ENCODE measurements around the gene NOLC1. TPM values are rescaled to one million over a fixed set of nuclear protein-coding genes. Genes with fewer than 3 reads are reported as not detected.

Gene NOLC1
- total and polyA plus RNA-seq, 2 experiments from 2014 or later: 52.3 to 56.2 TPM

DNA sequence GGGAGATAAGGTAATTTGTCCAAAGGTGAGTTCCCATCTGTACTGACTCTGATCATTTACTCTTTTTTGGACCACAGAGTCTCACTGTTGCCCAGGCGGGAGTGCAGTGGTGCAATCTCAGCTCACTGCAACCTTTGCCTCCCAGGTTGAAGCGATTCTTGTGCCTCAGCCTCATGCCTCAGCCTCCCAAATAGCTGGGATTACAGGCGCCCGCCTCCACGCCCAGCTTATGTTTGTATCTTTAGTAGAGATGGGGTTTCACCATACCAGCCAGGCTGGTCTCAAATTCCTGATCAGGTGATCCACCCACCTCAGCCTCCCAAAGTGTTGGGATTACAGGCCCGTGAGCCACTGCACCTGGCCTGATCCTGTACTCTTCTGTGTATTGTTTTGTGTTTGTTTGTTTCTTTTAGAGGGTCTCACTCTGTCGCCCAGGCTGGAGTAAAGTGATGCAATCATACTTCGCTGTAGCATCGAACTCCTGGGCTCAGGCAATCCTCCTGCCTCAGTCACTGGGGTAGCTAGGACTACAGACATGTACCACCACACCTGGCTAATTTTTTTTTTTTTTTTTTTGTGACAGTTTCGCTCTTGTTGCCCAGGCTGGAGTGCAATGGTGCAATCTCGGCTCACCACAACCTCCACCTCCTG lies 2.4 kb downstream of the NOLC1 start:
- H3K27me3 ChIP-seq: no peaks in the 10 kb centered on the region
- H3K4me1 ChIP-seq (ENCODE audit: low read depth): peaks cover 2% of the 10 kb centered on the region
- H3K4me3 ChIP-seq: no peak overlapping the region
- no peaks in the 10 kb centered on the region for H3K9me3 ChIP-seq (ENCODE audit: low read depth)
- H3K27ac ChIP-seq: no peak overlapping the region
- no peak for DNase-seq (ENCODE audit: low read depth in 1 of 2, low spot score in 1 of 2)
- TF ChIP-seq, protein P1, sequence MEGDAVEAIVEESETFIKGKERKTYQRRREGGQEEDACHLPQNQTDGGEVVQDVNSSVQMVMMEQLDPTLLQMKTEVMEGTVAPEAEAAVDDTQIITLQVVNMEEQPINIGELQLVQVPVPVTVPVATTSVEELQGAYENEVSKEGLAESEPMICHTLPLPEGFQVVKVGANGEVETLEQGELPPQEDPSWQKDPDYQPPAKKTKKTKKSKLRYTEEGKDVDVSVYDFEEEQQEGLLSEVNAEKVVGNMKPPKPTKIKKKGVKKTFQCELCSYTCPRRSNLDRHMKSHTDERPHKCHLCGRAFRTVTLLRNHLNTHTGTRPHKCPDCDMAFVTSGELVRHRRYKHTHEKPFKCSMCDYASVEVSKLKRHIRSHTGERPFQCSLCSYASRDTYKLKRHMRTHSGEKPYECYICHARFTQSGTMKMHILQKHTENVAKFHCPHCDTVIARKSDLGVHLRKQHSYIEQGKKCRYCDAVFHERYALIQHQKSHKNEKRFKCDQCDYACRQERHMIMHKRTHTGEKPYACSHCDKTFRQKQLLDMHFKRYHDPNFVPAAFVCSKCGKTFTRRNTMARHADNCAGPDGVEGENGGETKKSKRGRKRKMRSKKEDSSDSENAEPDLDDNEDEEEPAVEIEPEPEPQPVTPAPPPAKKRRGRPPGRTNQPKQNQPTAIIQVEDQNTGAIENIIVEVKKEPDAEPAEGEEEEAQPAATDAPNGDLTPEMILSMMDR (IDR thresholded peaks at IDR 0.05; ENCODE audit: low read depth, low read length): no peak
- peaks cover 38% of the 10 kb centered on the region for H3K36me3 ChIP-seq

DNA sequence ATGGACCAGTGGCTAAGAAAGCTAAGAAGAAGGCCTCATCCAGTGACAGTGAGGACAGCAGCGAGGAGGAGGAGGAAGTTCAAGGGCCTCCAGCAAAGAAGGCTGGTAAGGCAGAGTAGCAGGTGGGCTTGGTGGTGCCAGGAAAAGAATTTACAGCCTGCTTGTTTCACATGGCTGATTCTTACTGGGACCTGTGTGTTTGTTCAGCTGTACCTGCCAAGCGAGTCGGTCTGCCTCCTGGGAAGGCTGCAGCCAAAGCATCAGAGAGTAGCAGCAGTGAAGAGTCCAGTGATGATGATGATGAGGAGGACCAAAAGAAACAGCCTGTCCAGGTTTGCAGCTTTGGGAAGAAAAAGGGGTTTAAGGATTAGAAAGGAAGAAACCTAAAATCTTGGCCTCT lies 5.0 kb downstream of the NOLC1 start:
- peaks cover 2% of the 10 kb centered on the region for H3K4me1 ChIP-seq (ENCODE audit: low read depth)
- no peaks in the 10 kb centered on the region for H3K9me3 ChIP-seq (ENCODE audit: low read depth)
- no peak for DNase-seq (ENCODE audit: low read depth in 1 of 2, low spot score in 1 of 2)
- no peak overlapping the region for H3K27ac ChIP-seq
- TF ChIP-seq, protein P1 (IDR thresholded peaks at IDR 0.05; ENCODE audit: low read depth, low read length): no peak
- H3K4me3 ChIP-seq: no peak overlapping the region
- H3K27me3 ChIP-seq: no peaks in the 10 kb centered on the region
- peaks cover 56% of the 10 kb centered on the region for H3K36me3 ChIP-seq

DNA sequence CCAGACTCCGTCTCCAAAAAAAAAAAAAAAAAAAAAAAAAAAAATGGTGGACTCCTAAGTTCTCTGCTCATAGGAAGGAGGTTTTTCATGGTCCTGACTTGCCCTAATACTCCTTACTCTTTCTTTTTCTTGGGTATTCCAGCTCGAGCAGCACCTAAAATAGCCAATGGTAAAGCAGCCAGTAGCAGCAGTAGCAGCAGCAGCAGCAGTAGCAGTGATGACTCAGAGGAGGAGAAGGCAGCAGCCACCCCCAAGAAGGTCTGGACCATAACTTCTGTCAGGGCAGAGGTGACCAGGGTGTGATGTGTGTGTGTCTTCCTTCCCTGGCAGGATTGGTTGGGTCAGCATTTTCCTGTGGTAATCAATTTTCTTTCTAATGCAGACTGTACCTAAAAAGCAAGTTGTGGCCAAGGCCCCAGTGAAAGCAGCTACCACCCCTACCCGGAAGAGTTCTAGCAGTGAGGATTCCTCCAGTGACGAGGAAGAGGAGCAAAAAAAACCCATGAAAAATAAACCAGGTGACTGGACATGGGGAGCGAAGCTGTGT lies 6.9 kb downstream of the NOLC1 start:
- Histone ChIP-seq H3K4me3 (no peak overlapping the region), H3K4me1 (ENCODE audit: low read depth) (no peaks in the 10 kb centered on the region), H3K27ac (no peak overlapping the region), H3K27me3 (no peaks in the 10 kb centered on the region), H3K36me3 (peaks cover 69% of the 10 kb centered on the region), H3K9me3 (ENCODE audit: low read depth) (no peaks in the 10 kb centered on the region)
- TF ChIP-seq, protein P1 (IDR thresholded peaks at IDR 0.05; ENCODE audit: low read depth, low read length): no peak
- no peak for DNase-seq (ENCODE audit: low read depth in 1 of 2, low spot score in 1 of 2)

DNA sequence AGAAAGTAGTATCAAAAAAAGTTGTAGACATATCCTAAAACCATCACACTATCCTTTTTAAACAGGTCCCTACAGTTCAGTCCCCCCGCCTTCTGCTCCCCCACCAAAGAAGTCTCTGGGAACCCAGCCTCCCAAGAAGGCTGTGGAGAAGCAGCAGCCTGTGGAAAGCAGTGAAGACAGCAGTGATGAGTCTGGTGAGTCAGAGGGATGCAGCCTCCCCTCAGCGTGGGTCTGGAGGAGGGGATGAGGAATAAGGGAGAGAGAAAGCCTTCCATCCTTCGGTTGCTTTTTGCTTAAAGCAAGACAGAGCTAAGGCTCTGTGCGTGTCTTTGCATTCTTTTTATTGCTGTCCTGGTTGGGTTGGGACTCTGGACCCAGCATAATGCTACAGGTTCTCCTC lies 7.6 kb downstream of the NOLC1 start:
- TF ChIP-seq, protein P1 (IDR thresholded peaks at IDR 0.05; ENCODE audit: low read depth, low read length): no peak
- Histone ChIP-seq H3K27me3 (no peaks in the 10 kb centered on the region), H3K27ac (no peak overlapping the region), H3K4me3 (no peak overlapping the region), H3K9me3 (ENCODE audit: low read depth) (no peaks in the 10 kb centered on the region), H3K36me3 (peaks cover 69% of the 10 kb centered on the region), H3K4me1 (ENCODE audit: low read depth) (no peaks in the 10 kb centered on the region)
- no peak for DNase-seq (ENCODE audit: low read depth in 1 of 2, low spot score in 1 of 2)

- Histone ChIP-seq H3K4me1 (ENCODE audit: low read depth) (no peaks in the 10 kb centered on the region), H3K36me3 (peaks cover 50% of the 10 kb centered on the region), H3K27me3 (no peaks in the 10 kb centered on the region), H3K27ac (no peak overlapping the region), H3K9me3 (ENCODE audit: low read depth) (no peaks in the 10 kb centered on the region), H3K4me3 (no peak overlapping the region)
- DNase-seq (ENCODE audit: low read depth in 1 of 2, low spot score in 1 of 2): no peak
- TF ChIP-seq, protein P1 (IDR thresholded peaks at IDR 0.05; ENCODE audit: low read depth, low read length): no peak
These were observed 11.3 kb downstream of the NOLC1 start for GRCh38 chr10:102163342-102163989.

Data from cardiac muscle cell (in vitro differentiated cells and primary cell).